ENCODE results near the gene KSR1.

DNA sequence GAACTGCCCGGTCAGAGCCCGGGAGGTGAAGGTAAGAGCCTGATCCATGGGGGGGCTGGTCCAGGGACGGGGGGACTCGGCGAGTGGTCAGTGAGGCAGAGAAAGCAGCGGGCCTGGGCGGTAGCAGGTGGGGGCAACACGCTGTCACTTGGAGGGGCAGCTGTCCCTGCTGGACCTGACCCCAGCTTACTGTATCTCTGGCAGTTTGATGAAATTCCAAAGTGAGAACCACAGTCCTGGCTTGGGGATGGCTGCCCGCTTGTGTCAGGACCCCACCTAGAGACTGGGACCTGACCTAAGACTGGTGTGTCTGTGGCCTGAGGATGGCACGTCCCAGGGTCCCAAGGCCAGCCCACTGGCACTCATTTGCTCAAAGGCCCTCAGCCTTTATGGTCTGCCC is 35.1 kb upstream of the KSR1 start:
- TF ChIP-seq, protein P1, sequence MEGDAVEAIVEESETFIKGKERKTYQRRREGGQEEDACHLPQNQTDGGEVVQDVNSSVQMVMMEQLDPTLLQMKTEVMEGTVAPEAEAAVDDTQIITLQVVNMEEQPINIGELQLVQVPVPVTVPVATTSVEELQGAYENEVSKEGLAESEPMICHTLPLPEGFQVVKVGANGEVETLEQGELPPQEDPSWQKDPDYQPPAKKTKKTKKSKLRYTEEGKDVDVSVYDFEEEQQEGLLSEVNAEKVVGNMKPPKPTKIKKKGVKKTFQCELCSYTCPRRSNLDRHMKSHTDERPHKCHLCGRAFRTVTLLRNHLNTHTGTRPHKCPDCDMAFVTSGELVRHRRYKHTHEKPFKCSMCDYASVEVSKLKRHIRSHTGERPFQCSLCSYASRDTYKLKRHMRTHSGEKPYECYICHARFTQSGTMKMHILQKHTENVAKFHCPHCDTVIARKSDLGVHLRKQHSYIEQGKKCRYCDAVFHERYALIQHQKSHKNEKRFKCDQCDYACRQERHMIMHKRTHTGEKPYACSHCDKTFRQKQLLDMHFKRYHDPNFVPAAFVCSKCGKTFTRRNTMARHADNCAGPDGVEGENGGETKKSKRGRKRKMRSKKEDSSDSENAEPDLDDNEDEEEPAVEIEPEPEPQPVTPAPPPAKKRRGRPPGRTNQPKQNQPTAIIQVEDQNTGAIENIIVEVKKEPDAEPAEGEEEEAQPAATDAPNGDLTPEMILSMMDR (conservative IDR thresholded peaks at IDR 0.05; ENCODE audit: low read depth, low read length), result no peak
- no peak for TF ChIP-seq EZH2 (IDR thresholded peaks at IDR 0.05; ENCODE audit: borderline replicate concordance, low read depth, low read length, poor library complexity, severe bottlenecking)
